ENCODE results near the gene CFAP251. TPM values are rescaled to one million over a fixed set of nuclear protein-coding genes. Genes with fewer than 3 reads are reported as not detected.

CFAP251 gene
- polyA plus RNA-seq, 1 donor (not counting 4 experiments of a cell fraction or from before 2014, with no cell fraction given), result 74.2 TPM

- Histone ChIP-seq H3K9me1 (ENCODE audit: control insufficient read depth, extremely low read depth, insufficient read depth, low read length) (no peaks in the 10 kb centered on the region), H4K20me1 (ENCODE audit: control insufficient read depth, extremely low read depth, insufficient read depth, low read length) (no peaks in the 10 kb centered on the region), H3K79me2 (ENCODE audit: control insufficient read depth, insufficient read depth, low read length) (no peaks in the 10 kb centered on the region), H3K9me3 (ENCODE audit: control insufficient read depth, low read depth, low read length) (no peaks in the 10 kb centered on the region), H3K4me2 (ENCODE audit: control insufficient read depth, extremely low read depth, insufficient read depth, low read depth, low read length) (no peak overlapping the region), H3K36me3 (ENCODE audit: control insufficient read depth in 2 of 2, extremely low read depth in 1 of 2, insufficient read depth in 2 of 2, low read length in 2 of 2) (peaks cover 0 to 3% of the 10 kb centered on the region in 2 experiments), H3K4me1 (ENCODE audit: control insufficient read depth, extremely low read depth, insufficient read depth, low read length) (no peaks in the 10 kb centered on the region), H3K4me3 (ENCODE audit: control insufficient read depth in 2 of 3, extremely low read depth in 1 of 3, insufficient read depth in 2 of 3, low read depth in 1 of 3, low read length in 3 of 3) (no peak overlapping the region), H3K9ac (ENCODE audit: control insufficient read depth, extremely low read depth, insufficient read depth, low read length) (no peak overlapping the region), H2AFZ (ENCODE audit: control insufficient read depth, low read length) (no peak overlapping the region), H3K27me3 (ENCODE audit: control insufficient read depth, extremely low read depth, insufficient read depth, low read length) (no peaks in the 10 kb centered on the region), H3K27ac (ENCODE audit: control insufficient read depth, insufficient read depth, low read length) (no peak overlapping the region)
- TF ChIP-seq EZH2 (IDR thresholded peaks at IDR 0.05; ENCODE audit: low read length) (no peak), CTCF (optimal IDR thresholded peaks at IDR 0.05 in 1 of 3, IDR thresholded peaks at IDR 0.05 in 1 of 3, conservative IDR thresholded peaks at IDR 0.05 in 1 of 3; ENCODE audit: extremely low read depth in 1 of 3, insufficient read depth in 2 of 3, low read length in 3 of 3) (no peak)
- DNase-seq (ENCODE audit: low read depth, low spot score), result no peak
- FAIRE-seq, result no peak
- dilution Hi-C loops (cut with MboI; ENCODE audit: extremely low pct_ligation_motif_present, low sequenced_read_pairs), result no loop called here
Measured at GRCh38 chr12:121980191-121980891, 61.9 kb downstream of the CFAP251 start.

GRCh38 chr12:121980892-121981272, 62.5 kb downstream of the CFAP251 start:
- H3K27ac ChIP-seq (ENCODE audit: control insufficient read depth, insufficient read depth, low read length), result no peak overlapping the region
- H3K4me1 ChIP-seq (ENCODE audit: control insufficient read depth, extremely low read depth, insufficient read depth, low read length), result no peaks in the 10 kb centered on the region
- no peak for FAIRE-seq

More at GRCh38 chr12:121980892-121981272, 62.5 kb downstream of the CFAP251 start:
- no peaks in the 10 kb centered on the region for H3K9me1 ChIP-seq (ENCODE audit: control insufficient read depth, extremely low read depth, insufficient read depth, low read length)
- H2AFZ ChIP-seq (ENCODE audit: control insufficient read depth, low read length), result no peak overlapping the region
- H3K9ac ChIP-seq (ENCODE audit: control insufficient read depth, extremely low read depth, insufficient read depth, low read length), result no peak overlapping the region
- no peak for TF ChIP-seq CTCF (optimal IDR thresholded peaks at IDR 0.05 in 1 of 3, IDR thresholded peaks at IDR 0.05 in 1 of 3, conservative IDR thresholded peaks at IDR 0.05 in 1 of 3; ENCODE audit: extremely low read depth in 1 of 3, insufficient read depth in 2 of 3, low read length in 3 of 3)
- no peak for TF ChIP-seq EZH2 (IDR thresholded peaks at IDR 0.05; ENCODE audit: low read length)
- H3K4me3 ChIP-seq (ENCODE audit: control insufficient read depth in 2 of 3, extremely low read depth in 1 of 3, insufficient read depth in 2 of 3, low read depth in 1 of 3, low read length in 3 of 3), result no peak overlapping the region
- no peaks in the 10 kb centered on the region for H3K9me3 ChIP-seq (ENCODE audit: control insufficient read depth, low read depth, low read length)
- H3K36me3 ChIP-seq (ENCODE audit: control insufficient read depth in 2 of 2, extremely low read depth in 1 of 2, insufficient read depth in 2 of 2, low read length in 2 of 2), result peaks cover 0 to 3% of the 10 kb centered on the region in 2 experiments
- DNase-seq (ENCODE audit: low read depth, low spot score), result no peak
- dilution Hi-C loops (cut with MboI; ENCODE audit: extremely low pct_ligation_motif_present, low sequenced_read_pairs), result no loop called here
- no peaks in the 10 kb centered on the region for H3K79me2 ChIP-seq (ENCODE audit: control insufficient read depth, insufficient read depth, low read length)
- H3K27me3 ChIP-seq (ENCODE audit: control insufficient read depth, extremely low read depth, insufficient read depth, low read length), result no peaks in the 10 kb centered on the region
- no peaks in the 10 kb centered on the region for H4K20me1 ChIP-seq (ENCODE audit: control insufficient read depth, extremely low read depth, insufficient read depth, low read length)
- no peak overlapping the region for H3K4me2 ChIP-seq (ENCODE audit: control insufficient read depth, extremely low read depth, insufficient read depth, low read depth, low read length)
